ENCODE measurements around the gene CHCHD3.

CHCHD3 gene

GRCh38 chr7:133081599-133082389 lies at the start of gene CHCHD3:
Gene CHCHD3, minus strand, starts transcription at chr7:133082090. Its CDS starts 153 bp downstream, at chr7:133081937.
- DNase-seq = peak; percentile 96

GRCh38 chr7:133130166-133130565 lies 48.3 kb upstream of the CHCHD3 start:
- no peak for DNase-seq

- no peak for DNase-seq
Observed at GRCh38 chr7:133126422-133126821, 44.5 kb upstream of the CHCHD3 start.

- no peak for DNase-seq
Observed at GRCh38 chr7:133124974-133125373, 43.1 kb upstream of the CHCHD3 start.

- DNase-seq = no peak
Observed at GRCh38 chr7:133121175-133121844, 39.4 kb upstream of the CHCHD3 start.

- DNase-seq = no peak
Observed at GRCh38 chr7:133119067-133119466, 37.2 kb upstream of the CHCHD3 start.

- DNase-seq = no peak
Observed at GRCh38 chr7:133118261-133118660, 36.4 kb upstream of the CHCHD3 start.

- no peak for DNase-seq
Observed at GRCh38 chr7:133117452-133117851, 35.6 kb upstream of the CHCHD3 start.

- DNase-seq = no peak
Observed at GRCh38 chr7:133115596-133115995, 33.7 kb upstream of the CHCHD3 start.

GRCh38 chr7:133114519-133114918 lies 32.6 kb upstream of the CHCHD3 start:
- DNase-seq = no peak

- DNase-seq = no peak
Observed at GRCh38 chr7:133112976-133113375, 31.1 kb upstream of the CHCHD3 start.

- no peak for DNase-seq
Observed at GRCh38 chr7:133112335-133112734, 30.4 kb upstream of the CHCHD3 start.

GRCh38 chr7:133110312-133110711 lies 28.4 kb upstream of the CHCHD3 start:
- DNase-seq = no peak

- no peak for DNase-seq
Observed at GRCh38 chr7:133109816-133110215, 27.9 kb upstream of the CHCHD3 start.

GRCh38 chr7:133108023-133108422 lies 26.1 kb upstream of the CHCHD3 start:
- DNase-seq = no peak

GRCh38 chr7:133102276-133103060 lies 20.6 kb upstream of the CHCHD3 start:
- no peak for DNase-seq

- DNase-seq = no peak
Observed at GRCh38 chr7:133099633-133100286, 17.9 kb upstream of the CHCHD3 start.

- no peak for DNase-seq
Observed at GRCh38 chr7:133095119-133095671, 13.3 kb upstream of the CHCHD3 start.

- no peak for DNase-seq
Observed at GRCh38 chr7:133091943-133092464, 10.1 kb upstream of the CHCHD3 start.

GRCh38 chr7:133082390-133082766 lies 488 bp upstream of the CHCHD3 start:
- DNase-seq = no peak

- DNase-seq = no peak
Observed at GRCh38 chr7:133081119-133081598, 731 bp downstream of the CHCHD3 start.

GRCh38 chr7:133079296-133079695 lies 2.6 kb downstream of the CHCHD3 start:
- no peak for DNase-seq
